Glomerular visceral epithelial cell (primary cell): ENCODE results near the gene SLC28A3.
A peak's percentile ranks its signal among the peaks of the same experiment; 100 is the strongest.

Experiments used
- DNase-seq: peaks from one replicate; pipeline ENCODE4 v3.0.0-alpha.2; 2016; ENCODE audit errors: extremely low spot score

Gene SLC28A3

GRCh38 chr9:84339503-84339902 is 1.1 kb downstream of the SLC28A3 start:
- no peak for DNase-seq

- no peak for DNase-seq
Measured at GRCh38 chr9:84338792-84339191, 1.8 kb downstream of the SLC28A3 start.

DNA sequence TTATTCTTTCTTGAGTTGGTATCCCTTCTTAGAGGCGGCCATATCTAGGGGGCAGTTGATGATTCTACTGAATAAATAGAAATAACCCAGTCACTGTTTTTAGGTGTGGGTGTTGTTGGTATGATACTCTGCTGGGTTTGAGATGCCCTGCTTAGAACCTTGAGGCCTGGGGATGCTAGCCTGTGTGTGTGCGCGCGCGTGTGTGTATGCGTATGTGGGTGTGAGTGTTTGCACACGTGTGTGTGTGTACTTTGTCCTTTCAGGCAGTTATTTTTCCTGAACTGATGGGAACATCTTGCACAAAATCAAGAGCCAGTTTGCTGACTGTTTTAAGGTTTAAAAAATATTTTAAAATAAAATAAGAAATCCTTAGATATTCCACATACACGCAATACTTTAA is 3.3 kb downstream of the SLC28A3 start:
- no peak for DNase-seq

- DNase-seq: no peak
Measured at GRCh38 chr9:84331119-84331809, 9.3 kb downstream of the SLC28A3 start.

GRCh38 chr9:84330246-84330645 is 10.3 kb downstream of the SLC28A3 start:
- no peak for DNase-seq

- DNase-seq: no peak
Measured at GRCh38 chr9:84327184-84327583, 13.4 kb downstream of the SLC28A3 start.

GRCh38 chr9:84325347-84325973 is 15.1 kb downstream of the SLC28A3 start:
- peak; percentile 43 for DNase-seq

GRCh38 chr9:84324811-84325210 is 15.7 kb downstream of the SLC28A3 start:
- DNase-seq: no peak

GRCh38 chr9:84323858-84324257 is 16.7 kb downstream of the SLC28A3 start:
- DNase-seq: no peak

DNA sequence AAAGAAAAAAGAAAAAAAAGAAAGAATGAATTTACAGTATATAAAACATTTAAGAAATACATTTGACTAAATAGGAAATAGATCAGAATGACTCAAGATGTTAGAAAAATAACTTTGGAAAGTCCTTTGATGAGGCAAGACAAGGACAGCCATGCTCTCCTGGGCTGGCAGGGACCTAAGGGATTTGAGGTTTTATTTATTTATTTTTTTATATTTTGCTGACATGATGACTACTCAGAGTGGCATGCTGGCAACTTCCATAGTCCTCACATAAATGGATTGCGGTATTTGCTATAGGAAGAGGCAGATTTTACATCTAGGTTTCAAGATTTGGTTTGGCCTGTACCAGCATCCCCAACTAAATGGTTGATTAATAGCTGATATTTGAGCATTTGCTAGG is 17.7 kb downstream of the SLC28A3 start:
- DNase-seq: peak; percentile 68

DNA sequence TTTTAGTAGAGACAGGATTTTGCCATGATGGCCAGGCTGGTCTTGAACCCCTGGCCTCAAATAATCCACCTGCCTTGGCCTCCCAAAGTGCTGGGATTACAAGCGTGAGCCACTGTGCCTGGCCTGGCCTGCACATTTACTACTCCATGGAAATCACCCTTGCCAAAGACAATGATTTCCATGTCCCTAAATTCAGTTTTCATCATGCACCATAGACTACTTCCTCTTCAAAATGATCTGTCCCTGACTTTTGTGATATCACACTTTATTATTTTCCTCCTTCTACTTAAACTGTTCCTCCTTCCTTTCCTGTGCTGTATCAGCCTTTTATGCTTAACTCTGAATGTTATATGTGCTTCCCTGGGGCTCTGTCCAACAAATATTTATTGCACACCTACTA is 20.3 kb downstream of the SLC28A3 start:
- no peak for DNase-seq

GRCh38 chr9:84319632-84320031 is 20.9 kb downstream of the SLC28A3 start:
- DNase-seq: no peak

GRCh38 chr9:84318981-84319380 is 21.6 kb downstream of the SLC28A3 start:
- no peak for DNase-seq

- DNase-seq: no peak
Measured at GRCh38 chr9:84317563-84317962, 23.0 kb downstream of the SLC28A3 start.

GRCh38 chr9:84315278-84315877 is 25.2 kb downstream of the SLC28A3 start:
- DNase-seq: peak; percentile 66

DNA sequence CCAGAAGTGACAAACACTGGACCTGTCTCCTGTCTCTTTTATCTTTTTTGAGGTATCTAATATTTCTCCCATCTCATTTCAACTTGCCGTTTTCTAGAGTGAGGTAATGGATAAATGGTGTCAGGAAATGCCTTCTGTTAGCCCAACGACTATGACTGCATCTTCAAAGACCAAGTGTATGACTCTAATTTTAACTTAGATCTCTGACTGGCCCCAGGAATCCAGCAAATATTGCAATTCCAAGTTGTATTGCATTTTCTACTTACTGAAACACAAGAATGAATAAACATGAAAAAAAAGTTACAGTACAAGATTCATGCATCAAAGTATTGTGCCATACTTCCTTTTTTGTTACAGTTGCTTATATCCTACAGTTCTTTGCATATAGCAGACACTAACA is 26.3 kb downstream of the SLC28A3 start:
- no peak for DNase-seq

DNA sequence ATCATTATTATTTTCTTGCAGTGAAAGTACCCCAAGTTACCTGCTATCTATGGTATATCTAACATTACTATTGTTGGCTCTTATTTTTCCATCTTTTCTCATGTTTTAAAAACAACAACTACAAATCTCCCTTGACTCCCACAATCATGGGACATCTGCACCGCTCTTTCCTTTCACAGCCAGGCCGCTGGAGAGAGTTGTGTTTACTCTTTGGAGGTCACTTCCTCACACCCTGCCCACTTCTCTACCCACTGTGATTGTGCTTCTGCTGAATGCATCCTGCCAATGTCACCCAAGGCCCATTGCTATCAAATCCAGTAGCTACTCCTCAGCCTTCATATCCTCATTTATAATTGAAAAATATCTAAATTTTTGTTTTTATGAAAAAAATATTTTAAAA is 29.7 kb downstream of the SLC28A3 start:
- no peak for DNase-seq

- DNase-seq: no peak
Measured at GRCh38 chr9:84305497-84306131, 34.9 kb downstream of the SLC28A3 start.

DNA sequence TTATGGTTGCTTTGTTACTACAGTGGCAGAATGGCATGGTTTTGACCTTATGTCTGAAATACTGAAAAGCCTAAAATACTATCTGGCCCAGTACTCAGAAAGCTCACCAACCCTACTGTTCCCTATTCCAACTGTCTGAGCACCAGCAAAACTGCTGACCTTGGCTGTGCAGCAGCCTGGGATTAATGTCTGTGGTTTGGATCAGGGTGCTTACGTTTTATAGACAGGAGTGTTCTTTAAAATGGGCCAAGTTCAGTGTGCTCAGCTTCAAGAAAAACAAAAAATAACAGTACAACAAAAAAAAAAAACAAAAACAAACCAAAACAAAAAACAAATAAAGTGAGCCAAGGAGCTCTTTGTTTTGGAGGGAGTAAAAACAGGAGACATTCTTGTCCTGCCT is 36.4 kb downstream of the SLC28A3 start:
- no peak for DNase-seq

DNA sequence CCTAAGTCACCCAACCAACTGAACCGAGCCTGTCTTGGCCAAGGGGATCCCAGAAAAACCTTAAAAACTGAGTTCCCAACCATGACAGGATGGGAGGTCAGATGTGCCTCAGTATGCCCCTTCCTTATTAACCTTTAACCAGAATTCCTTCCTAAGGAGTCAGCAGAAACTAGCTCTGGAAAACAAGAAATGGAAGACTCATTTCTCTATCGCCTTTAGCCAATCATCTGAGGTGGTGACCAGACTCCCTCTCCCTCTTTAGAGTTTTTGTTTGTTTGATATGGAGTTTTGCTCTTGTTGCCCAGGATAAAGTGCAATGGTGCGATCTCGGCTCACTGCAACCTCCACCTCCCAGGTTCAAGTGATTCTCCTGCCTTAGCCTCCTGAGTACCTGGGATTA is 37.5 kb downstream of the SLC28A3 start:
- no peak for DNase-seq

DNA sequence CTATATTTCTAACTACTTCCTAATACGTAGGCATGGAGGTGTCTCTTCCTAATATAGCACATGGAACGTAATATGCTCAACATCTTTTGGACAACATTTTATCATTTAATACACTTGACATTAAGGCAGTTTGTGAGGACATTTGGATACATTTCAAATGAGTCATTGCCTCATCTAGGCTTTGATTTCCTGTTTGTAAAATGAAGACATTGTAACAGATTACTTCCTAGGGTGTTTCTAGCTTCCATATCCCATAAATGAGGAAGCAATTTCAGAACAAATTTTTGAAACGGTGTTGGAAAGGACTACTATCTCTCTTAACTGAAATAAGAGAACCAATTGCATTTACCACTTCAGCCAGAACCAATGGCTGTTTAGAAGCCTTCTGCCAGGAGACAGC is 38.7 kb downstream of the SLC28A3 start:
- DNase-seq: no peak

GRCh38 chr9:84300271-84300670 is 40.3 kb downstream of the SLC28A3 start:
- no peak for DNase-seq
